GM12865 (cell line): ENCODE results near the gene SMTNL1.
"Not testable (repeated sequence)": the region's sequence is repeated elsewhere in the genome, so short reads cannot be mapped to it uniquely, and the experiment has no call there.

Source experiments
- DNase-seq: peaks from one replicate; pipeline ENCODE4 v3.0.0; 2010; ENCODE audit warnings: low read depth
- H3K4me3 ChIP-seq: 2 replicates; pipeline ENCODE4 v1.5.1; 2011; ENCODE audit warnings: mild to moderate bottlenecking, low read depth, low read length, control low read depth
- TF ChIP-seq, protein P1 (sequence below): IDR thresholded peaks from 2 replicates; pipeline ENCODE4 v1.5.1; 2011; ENCODE audit warnings: low read length, control low read depth, low read depth, inconsistent platforms; ENCODE audit not compliant: insufficient read depth; ENCODE audit errors: missing control alignments

SMTNL1 gene

DNA sequence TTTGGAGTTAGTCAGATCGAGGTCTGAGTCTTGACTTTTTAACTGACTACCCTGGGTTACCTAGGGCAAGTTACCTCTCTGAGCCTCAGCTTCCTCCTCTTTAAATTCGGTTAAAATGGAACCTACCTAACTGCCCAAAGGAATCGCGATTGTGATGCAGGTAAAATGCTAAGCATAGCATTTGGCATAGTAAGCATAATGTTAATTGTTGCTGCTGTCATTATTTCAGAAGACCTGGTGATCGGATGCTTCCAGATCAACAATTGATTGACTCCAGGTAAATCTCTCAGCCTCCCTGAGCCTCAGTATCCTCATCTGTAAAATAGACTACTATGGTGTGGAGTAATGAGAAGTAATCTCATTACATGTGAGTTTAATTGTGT is 21.3 kb upstream of the SMTNL1 start:
- peak overlapping the region; percentile 69 for H3K4me3 ChIP-seq
- no peak for DNase-seq
- TF ChIP-seq, protein P1, sequence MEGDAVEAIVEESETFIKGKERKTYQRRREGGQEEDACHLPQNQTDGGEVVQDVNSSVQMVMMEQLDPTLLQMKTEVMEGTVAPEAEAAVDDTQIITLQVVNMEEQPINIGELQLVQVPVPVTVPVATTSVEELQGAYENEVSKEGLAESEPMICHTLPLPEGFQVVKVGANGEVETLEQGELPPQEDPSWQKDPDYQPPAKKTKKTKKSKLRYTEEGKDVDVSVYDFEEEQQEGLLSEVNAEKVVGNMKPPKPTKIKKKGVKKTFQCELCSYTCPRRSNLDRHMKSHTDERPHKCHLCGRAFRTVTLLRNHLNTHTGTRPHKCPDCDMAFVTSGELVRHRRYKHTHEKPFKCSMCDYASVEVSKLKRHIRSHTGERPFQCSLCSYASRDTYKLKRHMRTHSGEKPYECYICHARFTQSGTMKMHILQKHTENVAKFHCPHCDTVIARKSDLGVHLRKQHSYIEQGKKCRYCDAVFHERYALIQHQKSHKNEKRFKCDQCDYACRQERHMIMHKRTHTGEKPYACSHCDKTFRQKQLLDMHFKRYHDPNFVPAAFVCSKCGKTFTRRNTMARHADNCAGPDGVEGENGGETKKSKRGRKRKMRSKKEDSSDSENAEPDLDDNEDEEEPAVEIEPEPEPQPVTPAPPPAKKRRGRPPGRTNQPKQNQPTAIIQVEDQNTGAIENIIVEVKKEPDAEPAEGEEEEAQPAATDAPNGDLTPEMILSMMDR: no peak

DNA sequence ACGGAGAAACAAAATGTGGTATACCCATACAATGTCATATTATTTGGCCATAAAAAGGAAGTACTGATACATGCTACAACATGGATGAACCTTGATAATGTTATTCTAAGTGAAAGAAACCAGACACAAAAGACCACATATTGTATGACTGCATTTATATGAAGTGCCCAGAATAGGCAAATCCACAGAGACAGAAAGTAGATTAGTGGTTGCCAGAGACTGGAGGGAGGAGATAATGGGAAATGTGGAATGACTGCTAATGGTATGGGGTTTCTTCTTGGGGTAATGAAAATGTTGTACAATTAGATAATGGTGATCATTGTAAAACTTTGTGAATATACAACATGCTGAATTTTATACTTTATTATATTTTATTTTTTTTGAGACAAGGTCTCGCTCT is 16.3 kb upstream of the SMTNL1 start:
- H3K4me3 ChIP-seq: no peak overlapping the region
- TF ChIP-seq, protein P1: no peak
- no peak for DNase-seq

DNA sequence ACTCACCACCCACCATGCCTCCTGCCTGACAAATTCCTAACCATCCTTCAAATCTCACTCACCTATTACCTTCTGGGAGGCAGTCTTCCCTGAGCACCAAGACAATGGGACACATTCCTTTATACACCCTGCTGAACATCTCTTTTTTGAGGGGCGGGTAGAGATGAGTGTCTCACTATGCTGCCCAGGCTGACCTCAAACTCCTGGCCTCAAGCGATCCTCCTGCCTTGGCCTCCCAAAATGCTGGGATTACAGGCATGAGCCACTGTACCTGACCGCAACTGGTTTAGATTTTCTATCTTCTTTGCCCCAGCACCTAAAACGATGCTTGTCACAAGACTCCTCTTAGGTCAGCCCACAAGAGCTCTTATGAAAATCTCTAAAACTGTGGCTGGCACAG is 14.0 kb upstream of the SMTNL1 start:
- TF ChIP-seq, protein P1: no peak
- no peak overlapping the region for H3K4me3 ChIP-seq
- DNase-seq: no peak

DNA sequence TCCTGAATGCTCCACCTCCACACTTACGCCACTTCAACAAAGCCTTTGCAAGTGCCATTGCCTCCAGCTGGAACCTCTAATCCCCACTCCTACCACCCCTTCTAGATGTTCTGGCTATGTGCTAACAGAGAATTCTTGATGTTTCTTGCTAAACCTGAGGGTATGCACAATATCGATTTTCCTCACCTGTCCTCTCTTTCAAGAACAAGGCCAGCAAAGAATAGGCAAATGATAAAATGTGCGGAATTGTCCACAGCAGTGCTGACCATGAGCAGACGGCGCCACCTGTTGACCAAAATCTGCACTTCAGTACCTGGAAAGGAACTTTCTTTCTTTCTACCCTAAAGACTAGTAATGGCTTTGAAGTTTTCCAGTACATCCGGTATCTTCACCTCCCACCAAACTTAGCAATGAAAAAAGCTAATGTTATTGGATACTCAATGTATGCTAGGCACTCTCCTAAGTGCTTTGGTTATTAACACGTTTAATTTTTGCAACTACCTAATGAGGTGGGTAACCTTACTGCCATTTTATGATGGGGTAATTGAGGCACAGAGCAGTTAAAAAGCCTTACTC is 10.3 kb upstream of the SMTNL1 start:
- H3K4me3 ChIP-seq: no peak overlapping the region
- TF ChIP-seq, protein P1: peak; percentile 89
- DNase-seq: peak; percentile 75

DNA sequence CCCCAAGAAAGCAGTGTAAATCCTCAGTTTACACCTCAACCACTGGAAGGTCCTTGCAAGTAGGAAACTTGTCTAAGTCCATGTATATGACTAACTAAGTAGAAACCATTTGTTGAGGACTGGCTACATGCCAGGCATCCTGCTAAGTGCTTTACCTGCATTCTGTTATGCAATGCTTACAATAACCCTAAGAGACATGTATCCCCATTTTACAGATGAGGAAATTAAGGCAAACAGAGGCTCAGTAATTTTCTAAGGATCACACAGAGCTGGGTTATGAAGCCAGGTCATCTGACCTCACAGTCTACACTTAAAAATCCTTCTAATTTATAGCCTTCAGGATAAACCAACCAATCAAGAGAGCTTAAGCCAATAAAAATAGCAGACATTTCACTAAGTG is 8.4 kb upstream of the SMTNL1 start:
- TF ChIP-seq, protein P1: no peak
- no peak overlapping the region for H3K4me3 ChIP-seq
- DNase-seq: no peak

DNA sequence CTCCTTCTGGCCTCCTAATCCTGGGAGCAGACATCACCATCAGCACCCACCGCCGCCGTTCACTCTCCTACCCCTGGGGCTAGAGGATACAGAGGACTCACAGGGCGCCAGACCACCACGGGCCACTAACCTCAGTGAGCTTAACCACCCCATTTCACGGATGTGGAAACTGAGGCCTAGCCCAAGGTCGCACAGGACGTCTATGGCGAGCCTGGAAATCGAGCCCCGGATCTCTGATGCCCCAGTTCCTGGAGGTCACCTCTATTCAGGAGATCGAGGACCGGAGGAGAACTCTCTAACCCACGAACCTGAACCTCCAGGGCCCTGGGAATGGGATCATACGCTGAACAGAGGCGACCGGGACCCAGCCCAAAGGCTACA is 7.2 kb upstream of the SMTNL1 start:
- TF ChIP-seq, protein P1: no peak
- peak; percentile 18 for DNase-seq
- peak overlapping the region; percentile 94 for H3K4me3 ChIP-seq

DNA sequence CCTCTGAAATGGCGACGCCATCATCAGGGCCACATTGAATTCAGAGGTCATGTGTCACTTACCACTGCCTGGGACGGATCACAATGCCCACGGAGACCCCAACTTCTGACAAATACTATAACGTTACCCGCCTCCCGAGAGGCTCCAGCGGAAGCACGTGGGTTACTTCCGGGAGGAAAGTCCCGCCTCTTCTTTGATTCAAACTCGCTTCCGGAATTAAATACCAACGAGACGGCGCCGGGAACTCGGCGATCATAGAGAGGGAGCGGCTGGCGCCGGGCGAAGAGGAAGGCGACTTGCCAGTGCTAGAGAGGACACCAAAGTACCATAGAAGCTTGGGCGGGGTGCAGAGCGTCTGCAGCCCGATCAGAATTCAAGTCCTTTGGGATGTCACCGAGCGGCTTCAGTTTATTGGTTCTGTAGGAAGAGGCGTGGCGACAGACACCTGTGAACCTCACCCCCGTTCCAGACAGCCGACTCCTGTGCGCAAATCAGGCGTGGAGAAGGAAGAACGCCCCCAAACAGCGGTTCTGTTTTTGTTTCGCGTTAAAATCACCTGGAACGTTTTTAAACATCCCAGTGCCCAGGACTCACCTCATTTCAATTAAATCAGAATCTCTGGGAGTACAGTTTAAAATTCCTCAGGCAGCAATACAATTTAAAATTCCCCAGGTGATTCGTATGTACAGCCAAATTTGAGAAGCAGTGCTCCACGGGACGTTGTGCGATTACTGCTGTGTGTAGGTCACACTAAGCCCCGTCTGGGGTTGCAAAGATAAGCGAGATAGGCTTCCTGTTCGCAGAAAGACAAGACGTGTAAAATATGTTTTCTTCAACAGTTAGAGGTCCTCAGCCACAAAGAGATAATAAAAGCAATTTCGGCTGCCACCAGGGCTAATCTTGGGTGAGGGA is 6.5 kb upstream of the SMTNL1 start, which contains the start of gene TIMM10:
TIMM10 (minus strand) TSS at position 159 of the 912 bp plus-strand sequence. CDS start 565 bp downstream, outside the sequence.
- H3K4me3 ChIP-seq: peak within 1 kb of the TSS; percentile 94
- DNase-seq: peak; percentile 99
- TF ChIP-seq, protein P1: no peak

DNA sequence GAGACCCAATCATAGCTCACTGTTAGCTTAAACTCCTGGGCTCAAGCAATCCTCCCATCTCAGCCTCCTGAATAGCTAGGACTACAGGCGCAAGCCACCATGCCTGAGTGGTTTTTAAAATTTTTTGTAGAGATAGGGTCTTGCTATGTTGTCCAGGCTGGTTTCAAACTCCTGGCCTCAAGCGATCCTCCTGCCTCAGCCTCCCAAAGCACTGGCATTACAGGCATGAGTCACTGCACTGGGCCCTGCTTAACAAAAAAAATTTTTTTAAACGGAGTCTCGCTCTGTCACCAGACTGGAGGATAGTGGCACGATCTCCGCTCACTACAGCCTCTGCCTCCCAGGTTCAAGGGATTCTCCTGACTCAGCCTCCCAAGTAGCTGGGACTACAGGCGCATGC is 2.9 kb upstream of the SMTNL1 start:
- DNase-seq, H3K4me3 ChIP-seq: not testable (repeated sequence)
